T-helper 1 cell treated with Interleukin-12 subunit alpha and Interleukin-12 subunit beta and Interleukin-4 antibody, amounts not matched to agents 30 μg/mL and 1 μg/mL, for 36 hours (primary cell): ENCODE data around the gene NAPB.
"Not testable (repeated sequence)": the region's sequence is repeated elsewhere in the genome, so short reads cannot be mapped to it uniquely, and the experiment has no call there.

Experiments used
- H3K27ac Mint-ChIP-seq: one replicate; pipeline ENCODE4 v1.8.0; 2021; ENCODE audit warnings: mild to moderate bottlenecking, mixed read lengths
- H3K27me3 Mint-ChIP-seq: one replicate; pipeline ENCODE4 v1.8.0; 2021; ENCODE audit warnings: low read depth, mixed read lengths
- H3K36me3 Mint-ChIP-seq: one replicate; pipeline ENCODE4 v1.8.0; 2021; ENCODE audit warnings: low read depth, mixed read lengths
- H3K4me1 Mint-ChIP-seq: one replicate; pipeline ENCODE4 v1.8.0; 2021; ENCODE audit warnings: low read depth, mixed read lengths
- H3K4me3 Mint-ChIP-seq: one replicate; pipeline ENCODE4 v1.8.0; 2021; ENCODE audit warnings: mild to moderate bottlenecking, moderate library complexity, mixed read lengths
- H3K9me3 Mint-ChIP-seq: one replicate; pipeline ENCODE4 v1.8.0; 2021; ENCODE audit warnings: mixed read lengths

Gene NAPB

DNA sequence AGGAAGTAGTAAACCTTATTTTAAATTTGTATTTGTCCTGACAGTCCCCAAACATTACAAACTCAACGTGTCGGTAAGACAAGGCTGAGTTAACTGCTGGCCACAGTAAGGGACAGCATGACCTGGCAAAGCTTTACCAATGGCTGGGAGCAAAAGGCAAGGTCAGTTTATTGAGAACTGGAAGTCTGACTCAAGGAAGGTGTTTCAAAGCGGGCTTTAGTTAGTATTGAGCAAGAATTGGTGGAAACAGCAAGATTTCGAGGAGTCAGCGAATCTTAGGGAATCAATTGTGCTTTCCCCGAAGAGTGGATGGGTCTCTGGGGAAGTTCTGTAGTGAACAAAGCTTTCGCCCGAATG is 60.2 kb downstream of the NAPB start:
- peaks cover 44% of the 10 kb centered on the region for H3K4me1 Mint-ChIP-seq
- H3K27ac Mint-ChIP-seq = peak overlapping the region; percentile 88
- peak overlapping the region; percentile 78 for H3K4me3 Mint-ChIP-seq
- H3K36me3 Mint-ChIP-seq = peaks cover 16% of the 10 kb centered on the region
- no peaks in the 10 kb centered on the region for H3K9me3 Mint-ChIP-seq
- no peaks in the 10 kb centered on the region for H3K27me3 Mint-ChIP-seq

DNA sequence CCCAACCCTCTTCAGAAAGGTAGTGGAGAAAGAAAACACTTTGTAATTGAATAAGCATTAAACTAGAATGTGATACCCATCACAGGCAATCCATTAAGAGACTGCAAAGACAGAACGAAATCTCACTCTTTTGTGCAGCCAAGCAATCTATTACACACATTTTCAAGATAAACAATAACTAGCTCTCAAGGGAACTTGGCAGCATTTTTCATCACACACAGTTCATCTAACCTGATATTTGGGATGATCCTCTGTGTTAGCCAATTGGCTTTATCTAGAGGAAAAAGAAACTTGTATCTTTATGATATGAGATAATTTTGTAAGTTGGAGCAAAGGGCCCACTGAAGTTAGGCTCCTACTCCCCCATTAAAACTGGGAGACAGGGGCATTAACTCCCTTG is 60.8 kb downstream of the NAPB start:
- Mint-ChIP-seq H3K36me3 (peaks cover 18% of the 10 kb centered on the region), H3K4me1 (peaks cover 42% of the 10 kb centered on the region), H3K27me3 (no peaks in the 10 kb centered on the region), H3K9me3 (no peaks in the 10 kb centered on the region), H3K4me3 (peak overlapping the region; percentile 78), H3K27ac (peak overlapping the region; percentile 88)

DNA sequence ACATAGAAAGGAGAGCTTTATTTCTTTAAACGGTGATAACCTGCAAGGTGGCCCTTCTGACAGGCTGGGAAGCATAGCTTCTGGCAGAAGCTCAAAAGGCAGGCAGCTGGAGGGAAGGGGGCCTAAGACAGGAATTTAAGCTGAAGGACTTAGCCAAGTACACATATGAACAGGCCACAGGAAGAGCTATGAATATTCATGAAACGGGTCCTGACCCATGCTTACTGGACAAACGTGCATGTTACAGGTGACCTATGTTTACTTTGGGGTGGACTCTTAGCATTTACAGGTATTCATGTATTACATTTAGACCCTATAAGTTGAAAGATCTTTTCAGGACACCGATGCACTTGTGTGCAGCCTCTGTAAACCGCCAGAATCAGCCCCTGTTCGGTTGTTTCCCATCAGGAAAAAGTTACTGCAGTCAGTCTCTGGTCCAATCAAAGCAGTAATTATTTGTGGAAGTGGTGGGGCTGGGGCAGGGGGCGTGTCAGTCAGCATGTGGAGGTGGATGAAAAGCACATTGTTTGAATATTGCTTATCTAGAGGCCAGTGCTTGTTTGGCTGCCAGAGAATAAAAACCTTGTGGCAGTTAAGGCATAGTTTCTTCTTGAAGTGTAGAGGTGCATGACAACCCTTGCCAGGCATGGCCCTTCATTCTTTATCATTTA is 62.2 kb downstream of the NAPB start:
- no peak overlapping the region for H3K4me3 Mint-ChIP-seq
- peaks cover 31% of the 10 kb centered on the region for H3K4me1 Mint-ChIP-seq
- no peaks in the 10 kb centered on the region for H3K27me3 Mint-ChIP-seq
- peak overlapping the region; percentile 55 for H3K27ac Mint-ChIP-seq
- no peaks in the 10 kb centered on the region for H3K9me3 Mint-ChIP-seq
- H3K36me3 Mint-ChIP-seq = peaks cover 12% of the 10 kb centered on the region

DNA sequence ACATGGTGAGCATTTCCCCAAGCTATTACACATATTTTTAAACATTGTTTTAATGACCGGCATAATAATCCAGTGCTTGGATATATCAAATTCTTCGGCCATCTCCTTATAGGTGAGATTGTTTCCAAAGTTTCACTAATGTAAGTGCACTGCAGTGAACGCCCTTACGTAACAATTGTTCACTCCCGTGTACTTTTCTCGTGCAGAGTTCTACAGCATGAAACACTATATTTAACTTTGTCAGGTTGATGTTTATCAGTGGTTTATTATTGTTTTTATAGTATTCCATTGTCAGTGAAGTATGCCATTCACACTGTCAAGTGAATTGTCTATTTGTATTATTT is 62.8 kb downstream of the NAPB start:
- peaks cover 12% of the 10 kb centered on the region for H3K36me3 Mint-ChIP-seq
- no peaks in the 10 kb centered on the region for H3K9me3 Mint-ChIP-seq
- peak overlapping the region; percentile 52 for H3K4me3 Mint-ChIP-seq
- H3K4me1 Mint-ChIP-seq = peaks cover 26% of the 10 kb centered on the region
- no peaks in the 10 kb centered on the region for H3K27me3 Mint-ChIP-seq
- peak overlapping the region; percentile 74 for H3K27ac Mint-ChIP-seq

DNA sequence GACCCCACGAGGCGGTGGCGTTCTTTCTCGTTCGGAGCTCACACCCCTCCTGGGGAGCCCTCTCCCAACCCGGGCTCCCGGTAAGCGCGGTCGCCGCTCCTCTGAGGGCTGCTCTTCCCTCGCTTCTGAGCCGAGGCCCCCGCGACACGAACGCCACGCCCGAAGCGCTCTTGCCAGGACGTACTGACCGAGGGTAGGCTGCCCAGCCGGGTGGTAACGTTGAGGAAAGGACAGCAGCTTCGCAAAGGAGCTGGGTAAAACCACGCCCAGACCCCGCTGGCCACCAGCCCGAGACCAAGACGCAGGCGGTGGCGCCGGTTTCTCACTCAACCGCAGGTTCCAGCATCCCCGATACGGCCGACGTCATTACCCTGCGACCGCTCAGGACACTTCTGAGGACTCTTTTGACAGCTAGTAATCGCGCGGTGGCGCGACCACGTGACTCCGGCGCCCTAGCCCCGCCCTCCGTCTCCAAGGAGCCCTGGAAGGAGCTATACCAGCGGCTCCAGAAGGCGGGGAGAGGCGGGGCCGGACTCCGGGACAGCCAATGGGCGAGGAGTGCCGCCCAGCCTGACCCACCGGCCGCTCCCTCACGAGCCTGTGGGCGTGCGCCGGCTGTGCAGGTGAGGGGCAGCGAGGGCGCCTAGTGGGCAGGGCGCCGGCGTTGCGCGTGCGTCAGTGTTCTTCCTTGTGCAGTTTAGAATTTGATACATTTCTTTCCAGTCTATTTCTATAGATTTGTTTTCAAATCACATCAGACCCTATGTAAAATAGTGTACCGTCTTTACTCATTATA is 63.3 kb downstream of the NAPB start:
- H3K4me1 Mint-ChIP-seq = peaks cover 21% of the 10 kb centered on the region
- H3K27me3 Mint-ChIP-seq = no peaks in the 10 kb centered on the region

DNA sequence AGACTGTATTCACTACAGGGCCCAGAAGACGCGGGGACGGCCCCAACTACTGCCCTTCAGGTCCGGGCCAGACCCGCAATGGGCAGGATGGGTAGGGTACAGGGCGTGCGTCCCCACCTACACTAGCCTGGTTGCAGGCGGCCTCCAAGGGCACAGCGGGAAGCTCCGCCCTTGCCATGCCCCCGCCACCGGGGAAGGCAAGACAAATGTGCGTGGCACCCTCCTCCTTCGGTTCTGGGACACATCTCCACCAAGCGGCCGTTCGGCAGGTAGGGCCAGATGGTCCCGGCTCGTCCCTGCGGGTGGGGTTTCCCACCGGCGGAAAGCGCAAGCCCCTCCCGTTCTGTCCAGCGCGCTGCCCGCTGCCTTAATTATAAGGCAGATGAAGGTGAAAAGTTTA is 65.1 kb downstream of the NAPB start:
- Mint-ChIP-seq H3K27ac (no peak overlapping the region), H3K4me1 (peaks cover 27% of the 10 kb centered on the region), H3K27me3 (no peaks in the 10 kb centered on the region), H3K9me3 (no peaks in the 10 kb centered on the region), H3K36me3 (peaks cover 11% of the 10 kb centered on the region), H3K4me3 (peak overlapping the region; percentile 10)

More for the DNA sequence above, 63.3 kb downstream of the NAPB start:
- Mint-ChIP-seq H3K9me3 (no peaks in the 10 kb centered on the region), H3K4me3 (peak overlapping the region; percentile 90), H3K36me3 (peaks cover 8% of the 10 kb centered on the region), H3K27ac (peak overlapping the region; percentile 92)

DNA sequence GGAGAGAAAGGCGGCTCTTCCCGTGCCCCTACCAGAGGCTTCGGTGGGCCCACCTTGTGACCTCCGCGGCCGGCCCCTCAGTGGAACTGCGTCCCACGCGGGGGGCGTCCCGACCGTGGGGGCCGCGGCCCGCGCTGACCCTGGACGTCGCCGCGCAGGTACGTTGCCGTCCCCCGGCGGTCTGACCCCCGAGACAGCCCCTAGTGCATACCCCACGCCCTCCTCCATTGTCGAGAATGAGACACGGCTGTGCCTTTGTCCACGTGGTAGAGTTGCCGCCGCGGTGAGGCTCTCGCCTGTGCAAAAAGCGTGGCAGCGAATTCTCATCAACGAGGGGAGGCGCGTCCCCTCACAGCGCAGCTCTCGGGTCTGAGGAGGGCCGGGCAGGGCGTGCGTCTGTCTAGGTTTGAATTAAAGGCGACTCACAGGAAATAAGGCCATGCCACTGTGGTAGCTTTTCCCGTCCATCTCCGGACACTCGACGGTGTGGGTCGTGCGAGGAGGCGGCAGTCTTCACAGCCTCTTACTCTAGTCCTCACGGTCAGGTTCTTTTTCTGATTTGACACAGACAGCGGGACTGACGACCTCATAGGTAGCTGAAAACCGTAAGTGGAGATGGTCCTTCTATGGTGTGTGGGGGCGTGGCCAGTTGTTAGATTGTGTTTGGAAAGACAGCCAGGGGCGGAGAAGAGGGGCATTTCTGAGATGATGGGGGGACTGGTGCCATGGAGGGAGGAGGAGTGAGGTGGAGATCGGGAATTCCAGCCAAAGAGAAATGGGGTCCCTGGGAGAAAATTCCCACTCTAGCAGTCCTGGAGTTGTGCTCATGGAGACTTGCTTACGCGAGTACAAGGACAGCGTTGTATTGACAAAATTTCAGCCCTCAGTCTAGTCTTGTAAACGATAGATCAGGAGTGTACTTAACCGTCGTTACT is 70.1 kb downstream of the NAPB start:
- H3K27ac Mint-ChIP-seq = peak overlapping the region; percentile 99
- peaks cover 11% of the 10 kb centered on the region for H3K36me3 Mint-ChIP-seq
- H3K4me3 Mint-ChIP-seq = peak overlapping the region; percentile 88
- H3K4me1 Mint-ChIP-seq = peaks cover 20% of the 10 kb centered on the region
- no peaks in the 10 kb centered on the region for H3K9me3 Mint-ChIP-seq
- no peaks in the 10 kb centered on the region for H3K27me3 Mint-ChIP-seq

DNA sequence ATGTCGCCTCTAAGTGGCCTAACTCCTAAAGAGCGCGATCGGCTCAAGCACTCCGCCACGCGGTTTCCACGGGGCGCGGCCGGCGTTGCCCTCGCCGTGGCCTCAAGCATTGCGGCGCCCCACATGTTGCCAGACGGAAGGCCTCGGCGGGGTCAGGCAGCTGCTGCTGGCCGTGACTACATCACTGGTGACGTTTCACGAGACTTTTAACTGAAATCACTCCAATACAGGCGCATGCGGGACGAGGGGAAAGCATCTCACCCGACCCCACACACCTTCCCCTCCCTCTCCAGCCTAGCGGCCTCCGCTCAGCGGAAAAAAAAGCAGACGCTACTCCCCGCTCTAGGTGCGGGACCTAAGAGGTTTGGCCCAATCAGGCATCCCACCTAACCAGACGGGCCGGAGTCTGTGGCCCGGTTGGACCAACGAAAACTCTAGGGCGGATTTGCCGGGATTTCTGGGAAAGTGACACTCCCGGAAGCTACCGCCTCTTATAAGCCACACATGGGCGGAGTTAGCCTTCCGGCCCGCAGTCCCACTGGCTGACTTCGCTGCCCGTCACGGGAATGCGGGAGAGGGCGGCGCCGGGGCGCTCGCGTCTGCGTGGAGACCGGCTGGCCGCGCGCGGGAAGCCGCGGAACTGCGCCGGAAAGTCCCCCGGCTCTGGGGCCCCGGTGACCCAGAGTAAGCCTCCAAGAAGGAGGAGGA is 70.9 kb downstream of the NAPB start, which contains the start of gene NXT1:
Gene NXT1 (plus strand): TSS at position 596 of the 708 bp plus-strand sequence. CDS start 3,251 bp downstream, outside the sequence.
- Mint-ChIP-seq H3K9me3 (no peaks in the 10 kb centered on the region), H3K27ac (peak within 1 kb of the TSS; percentile 99), H3K27me3 (no peaks in the 10 kb centered on the region), H3K4me1 (peaks cover 20% of the 10 kb centered on the region), H3K4me3 (peak within 1 kb of the TSS; percentile 88), H3K36me3 (peaks cover 6% of the 10 kb centered on the region)

DNA sequence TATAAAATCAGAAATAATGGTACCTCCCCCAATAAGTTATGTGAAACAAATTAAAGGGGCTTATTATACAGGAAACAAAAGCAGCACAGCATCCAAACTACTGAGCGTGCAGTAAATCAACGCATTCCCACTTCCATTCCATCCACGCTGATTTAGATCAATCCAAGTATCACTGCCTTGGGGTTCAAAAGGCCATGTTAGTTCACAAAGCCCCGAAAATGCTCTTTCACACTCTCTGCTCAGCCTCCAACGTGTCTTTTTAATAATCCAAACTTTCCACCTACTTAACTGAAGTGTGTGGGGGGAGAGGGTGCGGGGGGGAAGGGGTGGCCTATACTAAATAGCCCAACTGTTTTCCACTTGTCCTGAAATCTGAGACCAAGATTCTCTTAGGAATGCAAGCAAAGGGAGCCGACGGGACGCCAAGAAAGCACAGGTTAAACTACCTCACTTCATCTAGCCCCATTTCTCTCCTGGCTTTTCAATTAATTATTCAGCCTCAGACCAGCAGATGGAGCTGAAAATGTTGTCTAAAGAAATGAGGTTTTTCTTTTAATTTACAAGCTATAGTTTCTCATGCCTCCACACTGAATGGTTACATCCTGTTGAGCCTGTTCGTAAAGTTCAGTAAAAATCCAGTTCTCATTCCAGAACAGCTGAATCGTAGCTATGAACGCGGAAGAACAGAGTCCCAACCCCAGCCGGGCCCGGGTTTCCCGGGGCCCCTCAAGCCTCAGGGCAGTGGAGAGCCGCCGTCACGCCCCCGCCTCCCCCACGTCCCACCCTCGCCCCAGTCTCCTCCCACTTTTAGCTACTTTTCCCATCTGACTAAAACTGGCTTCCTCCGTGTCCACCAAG is 71.7 kb downstream of the NAPB start:
- Mint-ChIP-seq H3K27me3 (no peaks in the 10 kb centered on the region), H3K9me3 (no peaks in the 10 kb centered on the region), H3K4me3 (peak overlapping the region; percentile 88), H3K27ac (peak overlapping the region; percentile 99), H3K4me1 (peaks cover 20% of the 10 kb centered on the region), H3K36me3 (peaks cover 3% of the 10 kb centered on the region)

DNA sequence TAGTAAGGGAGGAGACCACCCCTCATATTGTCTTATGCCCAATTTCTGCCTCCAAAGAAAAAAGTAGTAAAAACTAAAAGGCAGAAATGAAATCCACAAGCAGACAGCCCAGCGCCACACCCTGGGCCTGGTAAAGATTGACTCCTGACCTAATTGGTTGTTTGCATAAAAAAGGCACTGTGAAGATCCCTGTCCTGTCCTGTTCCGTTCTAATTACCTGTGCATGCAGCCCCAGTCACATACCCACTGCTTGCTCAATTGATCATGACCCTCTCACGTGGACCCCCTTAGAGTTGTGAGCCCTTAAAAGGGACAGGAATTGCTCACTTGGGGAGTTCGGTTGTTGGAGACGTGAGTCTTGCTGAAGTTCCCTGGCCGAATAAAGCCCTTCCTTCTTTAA is 72.8 kb downstream of the NAPB start:
- not testable (repeated sequence) for H3K36me3 Mint-ChIP-seq, H3K9me3 Mint-ChIP-seq, H3K27me3 Mint-ChIP-seq, H3K27ac Mint-ChIP-seq, H3K4me3 Mint-ChIP-seq
- peaks cover 20% of the 10 kb centered on the region for H3K4me1 Mint-ChIP-seq

DNA sequence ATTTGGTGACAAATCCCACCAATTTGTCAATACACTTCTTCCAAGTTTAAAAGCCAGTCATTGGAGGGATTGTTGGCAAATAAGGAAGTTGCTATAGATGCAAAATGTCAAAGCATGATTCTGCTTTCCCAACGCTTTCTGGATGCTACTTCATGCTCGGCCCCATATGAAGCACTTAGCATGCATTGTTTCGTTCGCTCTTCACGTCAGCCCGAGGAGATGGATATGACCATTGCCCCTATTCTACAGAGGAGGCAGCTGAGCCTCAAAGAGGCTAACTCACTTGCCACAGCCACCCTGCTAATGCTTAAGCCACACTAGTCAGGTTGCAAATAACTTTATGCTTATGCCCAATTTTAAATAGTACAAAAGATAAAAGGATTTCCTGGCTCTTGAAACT is 73.5 kb downstream of the NAPB start:
- no peak overlapping the region for H3K4me3 Mint-ChIP-seq
- no peak overlapping the region for H3K27ac Mint-ChIP-seq

DNA sequence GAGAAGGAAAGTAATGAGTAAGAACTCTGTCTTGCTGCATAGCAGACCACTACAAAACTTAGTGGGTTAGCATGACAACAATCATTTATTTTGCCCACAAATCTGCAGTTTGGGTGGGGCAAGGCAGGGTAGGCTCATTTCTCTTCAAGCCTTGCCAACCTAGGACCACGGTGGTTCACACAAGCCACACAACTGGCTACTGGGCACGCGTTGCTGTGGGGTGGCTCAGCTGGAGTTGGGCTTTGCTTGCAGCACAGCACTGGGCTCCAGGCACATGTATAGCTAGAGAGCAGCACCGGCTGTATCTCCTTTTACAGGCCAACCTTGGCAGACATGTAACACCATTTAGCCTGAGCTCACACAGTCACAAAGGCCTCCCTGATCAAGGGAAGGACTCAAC is 75.3 kb downstream of the NAPB start:
- Mint-ChIP-seq H3K27me3 (no peaks in the 10 kb centered on the region), H3K36me3 (no peaks in the 10 kb centered on the region), H3K4me3 (no peak overlapping the region), H3K9me3 (no peaks in the 10 kb centered on the region), H3K27ac (no peak overlapping the region), H3K4me1 (peaks cover 12% of the 10 kb centered on the region)

More for the DNA sequence above, 73.5 kb downstream of the NAPB start:
- Mint-ChIP-seq H3K9me3 (no peaks in the 10 kb centered on the region), H3K4me1 (peaks cover 18% of the 10 kb centered on the region), H3K27me3 (no peaks in the 10 kb centered on the region), H3K36me3 (peaks cover 3% of the 10 kb centered on the region)

DNA sequence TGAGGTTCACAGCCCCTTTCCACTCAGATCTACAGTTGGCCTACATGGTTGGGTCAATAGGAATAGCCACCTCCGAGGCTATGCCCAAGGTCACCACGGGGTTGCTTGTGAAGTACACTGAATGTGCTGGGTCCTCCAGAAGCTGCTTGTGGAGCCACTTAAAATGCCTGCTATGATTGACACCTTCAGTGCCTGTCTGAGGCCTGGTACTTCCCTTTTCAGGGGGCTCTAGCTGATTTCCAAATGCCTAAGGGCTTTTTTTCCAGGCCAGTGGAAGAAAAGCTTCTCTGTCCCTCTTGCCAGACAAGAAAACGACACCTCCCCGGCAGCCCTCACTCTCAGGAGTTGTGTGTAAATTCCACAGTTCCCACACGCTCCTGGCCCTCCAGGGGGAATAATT is 77.0 kb downstream of the NAPB start:
- Mint-ChIP-seq H3K4me1 (peaks cover 6% of the 10 kb centered on the region), H3K27ac (no peak overlapping the region), H3K9me3 (no peaks in the 10 kb centered on the region), H3K27me3 (peaks cover 5% of the 10 kb centered on the region), H3K36me3 (no peaks in the 10 kb centered on the region), H3K4me3 (no peak overlapping the region)
